ENCODE results near the gene SQOR. TPM values are rescaled to one million over a fixed set of nuclear protein-coding genes. Genes with fewer than 3 reads are reported as not detected.
A peak's percentile ranks its signal among the peaks of the same experiment; 100 is the strongest.

SQOR gene
- total RNA-seq, 2 donors from 2014 or later: 0.24 TPM; not detected in 1

DNA sequence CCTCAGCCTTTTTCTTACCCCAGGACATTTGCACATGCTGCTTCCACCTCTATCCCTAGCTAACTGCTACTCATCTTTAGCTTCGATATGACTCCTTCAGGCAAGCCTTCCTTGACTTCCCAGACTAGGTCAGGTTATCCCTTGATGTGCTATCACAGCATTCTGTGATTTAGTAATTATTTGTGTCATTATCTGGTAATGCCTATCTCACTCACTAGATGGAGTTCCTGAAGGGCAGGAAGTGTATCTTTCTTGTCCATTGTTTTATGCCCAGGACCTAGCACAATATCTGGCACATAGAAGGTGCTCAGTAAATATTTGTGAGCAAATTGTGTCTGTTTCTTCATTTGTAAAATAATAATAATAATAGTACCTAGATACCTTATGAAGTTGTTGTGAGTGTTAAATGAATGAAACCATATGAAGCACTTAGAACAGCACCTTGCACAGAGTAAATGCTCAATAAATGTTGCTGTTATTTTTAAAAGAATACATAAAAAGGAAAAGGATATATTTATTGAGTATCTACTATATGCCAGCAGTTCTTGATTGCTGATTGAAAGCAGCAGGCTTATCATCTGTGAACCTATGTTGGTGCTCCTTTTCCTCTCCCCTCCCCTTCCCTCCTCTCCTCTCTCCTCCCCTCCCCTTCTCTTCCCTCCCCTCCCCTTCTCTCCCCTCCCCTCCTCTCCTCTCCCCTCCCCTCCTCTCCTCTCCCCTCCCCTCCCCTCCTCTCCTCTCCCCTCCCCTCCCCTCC lies 31.5 kb downstream of the SQOR start:
- no peaks in the 10 kb centered on the region for H3K9me3 ChIP-seq (ENCODE audit: control insufficient read depth, low read length)
- Mint-ChIP-seq H3K4me1 (peaks cover 1% of the 10 kb centered on the region), H3K36me3 (ENCODE audit: low read depth) (no peaks in the 10 kb centered on the region), H3K27ac (no peak overlapping the region), H3K27me3 (ENCODE audit: insufficient read depth) (peaks cover 2% of the 10 kb centered on the region), H3K9me3 (no peaks in the 10 kb centered on the region), H3K4me3 (no peak overlapping the region)
- H3K4me3 ChIP-seq (ENCODE audit: low read length): no peak overlapping the region
- no peaks in the 10 kb centered on the region for H3K4me1 ChIP-seq (ENCODE audit: control insufficient read depth, insufficient read depth, low read length)
- H3K27me3 ChIP-seq (ENCODE audit: control insufficient read depth, insufficient read depth, low read length, poor library complexity, severe bottlenecking): no peaks in the 10 kb centered on the region
- H3K36me3 ChIP-seq (ENCODE audit: control insufficient read depth, insufficient read depth, low read length): no peaks in the 10 kb centered on the region
- TF ChIP-seq, protein P1, sequence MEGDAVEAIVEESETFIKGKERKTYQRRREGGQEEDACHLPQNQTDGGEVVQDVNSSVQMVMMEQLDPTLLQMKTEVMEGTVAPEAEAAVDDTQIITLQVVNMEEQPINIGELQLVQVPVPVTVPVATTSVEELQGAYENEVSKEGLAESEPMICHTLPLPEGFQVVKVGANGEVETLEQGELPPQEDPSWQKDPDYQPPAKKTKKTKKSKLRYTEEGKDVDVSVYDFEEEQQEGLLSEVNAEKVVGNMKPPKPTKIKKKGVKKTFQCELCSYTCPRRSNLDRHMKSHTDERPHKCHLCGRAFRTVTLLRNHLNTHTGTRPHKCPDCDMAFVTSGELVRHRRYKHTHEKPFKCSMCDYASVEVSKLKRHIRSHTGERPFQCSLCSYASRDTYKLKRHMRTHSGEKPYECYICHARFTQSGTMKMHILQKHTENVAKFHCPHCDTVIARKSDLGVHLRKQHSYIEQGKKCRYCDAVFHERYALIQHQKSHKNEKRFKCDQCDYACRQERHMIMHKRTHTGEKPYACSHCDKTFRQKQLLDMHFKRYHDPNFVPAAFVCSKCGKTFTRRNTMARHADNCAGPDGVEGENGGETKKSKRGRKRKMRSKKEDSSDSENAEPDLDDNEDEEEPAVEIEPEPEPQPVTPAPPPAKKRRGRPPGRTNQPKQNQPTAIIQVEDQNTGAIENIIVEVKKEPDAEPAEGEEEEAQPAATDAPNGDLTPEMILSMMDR (conservative IDR thresholded peaks at IDR 0.05): peak; percentile 26
- 89% methylated on average over 1 of the region's 1 CpG; no CpG with 5 or more reads in 1 of the 2 experiments for WGBS, 2 experiments (ENCODE audit: insufficient coverage in 1 of 2, insufficient read length in 1 of 2)
- DNase-seq: no peak
- H3K27ac ChIP-seq (ENCODE audit: low read depth, low read length): no peak overlapping the region
- H3K9ac ChIP-seq (ENCODE audit: extremely low read depth, low read length, poor library complexity, severe bottlenecking): no peak overlapping the region

DNA sequence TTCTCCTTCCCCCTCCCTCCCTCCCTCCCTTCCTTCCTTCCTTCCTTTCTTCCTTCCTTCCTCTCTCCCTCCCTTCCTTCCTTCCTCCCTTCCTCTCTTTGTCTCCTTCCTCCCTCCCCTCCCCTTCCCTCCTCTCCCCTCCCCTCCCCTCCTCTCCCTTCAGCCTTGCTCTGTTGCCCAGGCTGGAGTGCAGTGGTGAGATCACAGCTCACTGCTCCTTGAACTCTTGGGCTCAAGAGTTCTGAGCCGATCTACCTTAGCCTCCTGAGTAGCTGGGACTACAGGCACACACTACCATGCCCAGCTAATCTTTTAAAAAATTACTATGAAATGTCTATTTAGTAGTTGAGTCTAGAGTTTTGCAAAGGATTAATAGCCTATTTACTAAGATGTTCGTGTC lies 32.2 kb downstream of the SQOR start:
- Histone ChIP-seq H3K27ac (ENCODE audit: low read depth, low read length) (no peak overlapping the region), H3K27me3 (ENCODE audit: control insufficient read depth, insufficient read depth, low read length, poor library complexity, severe bottlenecking) (no peaks in the 10 kb centered on the region), H3K9ac (ENCODE audit: extremely low read depth, low read length, poor library complexity, severe bottlenecking) (no peak overlapping the region), H3K36me3 (ENCODE audit: control insufficient read depth, insufficient read depth, low read length) (no peaks in the 10 kb centered on the region), H3K4me1 (ENCODE audit: control insufficient read depth, insufficient read depth, low read length) (no peaks in the 10 kb centered on the region), H3K4me3 (ENCODE audit: low read length) (no peak overlapping the region), H3K9me3 (ENCODE audit: control insufficient read depth, low read length) (no peaks in the 10 kb centered on the region)
- H3K4me3 Mint-ChIP-seq: no peak overlapping the region
- H3K36me3 Mint-ChIP-seq (ENCODE audit: low read depth): no peaks in the 10 kb centered on the region
- DNase-seq: no peak
- peaks cover 1% of the 10 kb centered on the region for H3K4me1 Mint-ChIP-seq
- no peaks in the 10 kb centered on the region for H3K9me3 Mint-ChIP-seq
- TF ChIP-seq, protein P1 (conservative IDR thresholded peaks at IDR 0.05): no peak
- H3K27me3 Mint-ChIP-seq (ENCODE audit: insufficient read depth): peaks cover 2% of the 10 kb centered on the region
- 88 to 89% methylated on average over 1 to 2 of the region's 2 CpGs for WGBS, 2 experiments (ENCODE audit: insufficient coverage in 1 of 2, insufficient read length in 1 of 2)
- no peak overlapping the region for H3K27ac Mint-ChIP-seq

DNA sequence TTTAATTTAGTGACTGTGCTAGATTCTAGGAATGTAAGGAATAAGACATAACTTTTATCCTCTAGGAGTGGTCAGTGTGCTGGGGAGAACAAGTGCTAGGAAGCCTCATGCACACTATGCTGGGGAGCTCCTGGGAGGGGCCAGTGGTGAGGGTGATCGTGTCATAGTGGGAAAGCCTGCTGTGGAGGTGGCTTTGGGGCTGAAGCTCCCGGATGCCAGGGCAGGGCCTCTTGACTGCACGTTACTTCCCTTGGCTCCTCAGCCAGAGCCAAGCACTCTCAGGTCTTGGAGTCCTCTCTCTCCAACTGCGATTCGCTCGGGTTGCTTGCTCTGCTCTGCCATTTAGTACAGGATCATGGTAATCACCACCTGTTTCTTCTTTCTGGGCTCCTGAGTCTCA lies 33.6 kb downstream of the SQOR start:
- Mint-ChIP-seq H3K36me3 (ENCODE audit: low read depth) (no peaks in the 10 kb centered on the region), H3K4me3 (no peak overlapping the region), H3K27ac (no peak overlapping the region), H3K4me1 (no peaks in the 10 kb centered on the region), H3K27me3 (ENCODE audit: insufficient read depth) (peaks cover 2% of the 10 kb centered on the region), H3K9me3 (no peaks in the 10 kb centered on the region)
- no peaks in the 10 kb centered on the region for H3K4me1 ChIP-seq (ENCODE audit: control insufficient read depth, insufficient read depth, low read length)
- TF ChIP-seq, protein P1 (conservative IDR thresholded peaks at IDR 0.05): no peak
- WGBS, 2 experiments (ENCODE audit: insufficient coverage in 1 of 2, insufficient read length in 1 of 2): 88 to 97% methylated on average over 5 to 6 of the region's 6 CpGs
- H3K9me3 ChIP-seq (ENCODE audit: control insufficient read depth, low read length): no peaks in the 10 kb centered on the region
- DNase-seq: no peak
- H3K36me3 ChIP-seq (ENCODE audit: control insufficient read depth, insufficient read depth, low read length): no peaks in the 10 kb centered on the region
- no peaks in the 10 kb centered on the region for H3K27me3 ChIP-seq (ENCODE audit: control insufficient read depth, insufficient read depth, low read length, poor library complexity, severe bottlenecking)
- no peak overlapping the region for H3K9ac ChIP-seq (ENCODE audit: extremely low read depth, low read length, poor library complexity, severe bottlenecking)
- H3K4me3 ChIP-seq (ENCODE audit: low read length): no peak overlapping the region
- H3K27ac ChIP-seq (ENCODE audit: low read depth, low read length): no peak overlapping the region

Measured in endodermal cell (in vitro differentiated cells).